ENCODE results near the gene ACBD5.
A peak's percentile ranks its signal among the peaks of the same experiment; 100 is the strongest.

Gene ACBD5

GRCh38 chr10:27152687-27153086 is 87.9 kb downstream of the ACBD5 start:
- H3K4me3 ChIP-seq (ENCODE audit: low read depth, low read length), result peak overlapping the region; percentile 94
- ChIA-PET CTCF (no interaction called here), POLR2A (no interaction called here)
- H3K27ac ChIP-seq (ENCODE audit: extremely low read depth, low read depth, low read length), result no peak overlapping the region
- H3K9me3 ChIP-seq (ENCODE audit: control insufficient read depth, insufficient read depth, low read depth, low read length), result no peaks in the 10 kb centered on the region
- peaks cover 6% of the 10 kb centered on the region; the same call in 1 of the 2 replicates for H3K4me1 ChIP-seq (ENCODE audit: control insufficient read depth, insufficient read depth, low read length)
- H3K36me3 ChIP-seq (ENCODE audit: control insufficient read depth in 2 of 2, insufficient read depth in 1 of 2, low read length in 2 of 2), result peaks cover 14 to 24% of the 10 kb centered on the region in 2 experiments
- TF ChIP-seq PRDM1 (tag by site-specific recombination; IDR thresholded peaks at IDR 0.05) (peak; percentile 67), ZNF704 (tag by site-specific recombination; IDR thresholded peaks at IDR 0.05) (no peak)

- H3K36me3 ChIP-seq (ENCODE audit: control insufficient read depth in 2 of 2, insufficient read depth in 1 of 2, low read length in 2 of 2), result peaks cover 32 to 43% of the 10 kb centered on the region in 2 experiments
- no peak overlapping the region for H3K4me3 ChIP-seq (ENCODE audit: low read depth, low read length)
- TF ChIP-seq ZNF548 (tag by site-specific recombination; IDR thresholded peaks at IDR 0.05), result no peak
- no peak for TF ChIP-seq ZNF133 (tag by site-specific recombination; IDR thresholded peaks at IDR 0.05)
- no peak for TF ChIP-seq ZNF202 (tag by site-specific recombination; IDR thresholded peaks at IDR 0.05; ENCODE audit: borderline replicate concordance)
- peaks cover 6% of the 10 kb centered on the region; the same call in 1 of the 2 replicates for H3K4me1 ChIP-seq (ENCODE audit: control insufficient read depth, insufficient read depth, low read length)
- CTCF ChIA-PET, result no interaction called here
- no peaks in the 10 kb centered on the region for H3K9me3 ChIP-seq (ENCODE audit: control insufficient read depth, insufficient read depth, low read depth, low read length)
- POLR2A ChIA-PET, result no interaction called here
- no peak overlapping the region for H3K27ac ChIP-seq (ENCODE audit: extremely low read depth, low read depth, low read length)
Observed at GRCh38 chr10:27150261-27150660, 90.3 kb downstream of the ACBD5 start.

GRCh38 chr10:27147701-27148100 is 92.9 kb downstream of the ACBD5 start:
- H3K36me3 ChIP-seq (ENCODE audit: control insufficient read depth in 2 of 2, insufficient read depth in 1 of 2, low read length in 2 of 2), result peaks cover 57 to 66% of the 10 kb centered on the region in 2 experiments

More at GRCh38 chr10:27147701-27148100, 92.9 kb downstream of the ACBD5 start:
- no peak for TF ChIP-seq ZNF394 (tag by site-specific recombination; IDR thresholded peaks at IDR 0.05; ENCODE audit: borderline replicate concordance)
- TF ChIP-seq ZNF529 (tag by site-specific recombination; IDR thresholded peaks at IDR 0.05; ENCODE audit: insufficient replicate concordance), result no peak
- no peak for TF ChIP-seq ZSCAN18 (tag by site-specific recombination; IDR thresholded peaks at IDR 0.05)
- no peak for TF ChIP-seq ZNF248 (tag by site-specific recombination; IDR thresholded peaks at IDR 0.05)
- TF ChIP-seq ZNF121 (tag by site-specific recombination; IDR thresholded peaks at IDR 0.05), result no peak
- no peak for TF ChIP-seq ZNF175 (tag by site-specific recombination; IDR thresholded peaks at IDR 0.05)
- no peak for TF ChIP-seq OVOL3 (tag by site-specific recombination; IDR thresholded peaks at IDR 0.05)
- TF ChIP-seq PRDM4 (tag by site-specific recombination; IDR thresholded peaks at IDR 0.05), result no peak
- TF ChIP-seq ZNF654 (tag by site-specific recombination; IDR thresholded peaks at IDR 0.05; ENCODE audit: low read depth), result no peak
- TF ChIP-seq YY2 (tag by site-specific recombination; IDR thresholded peaks at IDR 0.05), result no peak
- TF ChIP-seq EGR2 (tag by site-specific recombination; IDR thresholded peaks at IDR 0.05; ENCODE audit: low read depth), result no peak
- H3K4me1 ChIP-seq (ENCODE audit: control insufficient read depth, insufficient read depth, low read length), result peaks cover 6% of the 10 kb centered on the region; the same call in 1 of the 2 replicates
- H3K4me3 ChIP-seq (ENCODE audit: low read depth, low read length), result no peak overlapping the region
- POLR2A ChIA-PET, result no interaction called here
- CTCF ChIA-PET, result interaction anchor here (0.9 kb wide), 1 partner anchor 28 kb away, joined by 3 read pairs; no protein-coding TSS in a partner anchor
- no peak overlapping the region for H3K27ac ChIP-seq (ENCODE audit: extremely low read depth, low read depth, low read length)
- no peaks in the 10 kb centered on the region for H3K9me3 ChIP-seq (ENCODE audit: control insufficient read depth, insufficient read depth, low read depth, low read length)
